Upper lobe of right lung (tissue), 1 donor: Measurements from ENCODE around the gene DHX40. TPM values are rescaled to one million over a fixed set of nuclear protein-coding genes. Genes with fewer than 3 reads are reported as not detected.
A peak's percentile ranks its signal among the peaks of the same experiment; 100 is the strongest.

Experiments
- ATAC-seq: fragments of 200-7000 bp; cut with Tn5 transposase; one replicate; pipeline ENCODE4 v1.9.1; 2020; ENCODE audit warnings: mild to moderate bottlenecking, moderate library complexity
- DNase-seq: peaks from one replicate; pipeline ENCODE4 v3.0.0-alpha.2; 2020
- H3K27ac ChIP-seq: fragments of 200-600 bp; one replicate; pipeline ENCODE4 v1.8.0; 2022
- H3K27me3 ChIP-seq: fragments of 200-600 bp; one replicate; pipeline ENCODE4 v1.8.0; 2022; ENCODE audit warnings: mild to moderate bottlenecking
- H3K36me3 ChIP-seq: fragments of 200-600 bp; one replicate; pipeline ENCODE4 v1.8.0; 2022
- H3K4me1 ChIP-seq: fragments of 200-600 bp; one replicate; pipeline ENCODE4 v1.8.0; 2022
- H3K4me3 ChIP-seq: fragments of 200-600 bp; one replicate; pipeline ENCODE4 v1.8.0; 2022; ENCODE audit warnings: mild to moderate bottlenecking
- H3K9me3 ChIP-seq: fragments of 200-600 bp; one replicate; pipeline ENCODE4 v1.8.0; 2022
- intact Hi-C: fragments of 100-400 bp; cut with DNase I; formaldehyde crosslinking; loops from one replicate; pipeline ENCODE4 v1.11.0; 2022
- total RNA-seq: library from RNA; stranded (reverse); fragmentation: NEBNext Ultra II Directional; extraction: Animal tissue kit (Norgen Biotek cat#: 25700); gene quantifications from one replicate; pipeline ENCODE4 v1.2.1, GENCODE V29; 2021
- TF ChIP-seq, protein P1 (sequence below): fragments of 200-600 bp; IDR thresholded peaks from one replicate; pipeline ENCODE4 v1.8.0; 2022; ENCODE audit warnings: antibody characterized with exemption
- donor health status: DM: no; HTN: yes; CAD: no; lungs with severe emphysema.

The DHX40 gene
- total RNA-seq, 1 donor from 2014 or later: 25.0 TPM

DNA sequence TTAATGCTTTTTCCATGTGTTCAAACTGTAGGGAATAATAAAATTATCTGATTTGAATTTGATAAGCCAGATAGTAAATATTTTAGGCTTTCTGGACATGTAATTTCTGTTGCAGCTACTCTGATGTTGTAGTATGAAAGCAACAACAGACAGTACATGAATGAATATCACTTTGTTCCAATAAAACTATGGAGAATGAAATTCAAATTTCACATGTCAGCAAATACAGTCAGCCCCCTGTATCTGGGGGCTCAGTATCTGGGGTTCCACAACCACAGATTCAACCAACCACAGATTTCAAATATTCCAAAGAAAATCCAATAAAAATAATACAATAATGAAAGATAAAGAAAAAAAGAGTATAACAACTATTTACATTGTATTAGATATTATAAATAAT is 46.1 kb downstream of the DHX40 start:
- intact Hi-C loops: no loop called here
- H3K9me3 ChIP-seq: no peaks in the 10 kb centered on the region
- H3K4me3 ChIP-seq: no peak overlapping the region
- TF ChIP-seq, protein P1, sequence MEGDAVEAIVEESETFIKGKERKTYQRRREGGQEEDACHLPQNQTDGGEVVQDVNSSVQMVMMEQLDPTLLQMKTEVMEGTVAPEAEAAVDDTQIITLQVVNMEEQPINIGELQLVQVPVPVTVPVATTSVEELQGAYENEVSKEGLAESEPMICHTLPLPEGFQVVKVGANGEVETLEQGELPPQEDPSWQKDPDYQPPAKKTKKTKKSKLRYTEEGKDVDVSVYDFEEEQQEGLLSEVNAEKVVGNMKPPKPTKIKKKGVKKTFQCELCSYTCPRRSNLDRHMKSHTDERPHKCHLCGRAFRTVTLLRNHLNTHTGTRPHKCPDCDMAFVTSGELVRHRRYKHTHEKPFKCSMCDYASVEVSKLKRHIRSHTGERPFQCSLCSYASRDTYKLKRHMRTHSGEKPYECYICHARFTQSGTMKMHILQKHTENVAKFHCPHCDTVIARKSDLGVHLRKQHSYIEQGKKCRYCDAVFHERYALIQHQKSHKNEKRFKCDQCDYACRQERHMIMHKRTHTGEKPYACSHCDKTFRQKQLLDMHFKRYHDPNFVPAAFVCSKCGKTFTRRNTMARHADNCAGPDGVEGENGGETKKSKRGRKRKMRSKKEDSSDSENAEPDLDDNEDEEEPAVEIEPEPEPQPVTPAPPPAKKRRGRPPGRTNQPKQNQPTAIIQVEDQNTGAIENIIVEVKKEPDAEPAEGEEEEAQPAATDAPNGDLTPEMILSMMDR: no peak
- no peak overlapping the region for H3K27ac ChIP-seq
- DNase-seq (no peak), ATAC-seq (no peak)
- H3K36me3 ChIP-seq: peaks cover 33% of the 10 kb centered on the region
- no peaks in the 10 kb centered on the region for H3K27me3 ChIP-seq
- H3K4me1 ChIP-seq: no peaks in the 10 kb centered on the region

DNA sequence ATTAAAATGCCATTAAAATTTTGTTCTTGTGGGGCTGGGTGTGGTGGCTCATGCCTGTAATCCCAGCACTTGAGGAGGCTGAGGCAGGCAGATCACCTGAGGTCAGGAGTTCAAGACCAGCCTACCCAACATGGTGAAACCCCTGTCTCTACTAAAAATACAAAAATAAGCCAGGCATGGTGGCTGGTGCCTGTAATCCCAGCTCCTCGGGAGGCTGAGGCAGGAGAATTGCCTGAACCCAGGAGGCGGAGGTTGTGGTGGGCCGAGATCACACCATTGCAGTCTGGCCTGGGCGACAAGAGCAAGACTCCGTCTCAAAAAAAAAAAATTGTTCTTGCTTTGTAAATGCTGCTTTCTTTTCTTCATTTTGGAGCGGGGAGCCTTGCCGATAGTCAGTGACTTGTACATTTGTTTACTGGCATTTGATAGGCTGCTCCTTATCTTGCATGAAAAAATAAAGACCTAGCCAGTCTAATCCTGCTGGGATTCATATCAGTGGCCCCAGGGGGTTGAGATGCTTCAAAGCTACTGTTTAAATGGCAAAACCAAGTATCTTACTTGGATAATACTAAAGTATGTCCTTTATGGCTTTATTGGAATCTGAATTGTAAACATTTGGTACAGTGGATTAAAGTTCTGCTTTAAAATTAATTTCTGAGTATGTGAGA is 51.0 kb downstream of the DHX40 start:
- intact Hi-C loops: no loop called here
- Histone ChIP-seq H3K4me1 (peaks cover 11% of the 10 kb centered on the region), H3K27me3 (no peaks in the 10 kb centered on the region), H3K36me3 (no peaks in the 10 kb centered on the region), H3K4me3 (no peak overlapping the region), H3K27ac (no peak overlapping the region), H3K9me3 (no peaks in the 10 kb centered on the region)
- ATAC-seq (no peak), DNase-seq (no peak)
- TF ChIP-seq, protein P1: no peak

DNA sequence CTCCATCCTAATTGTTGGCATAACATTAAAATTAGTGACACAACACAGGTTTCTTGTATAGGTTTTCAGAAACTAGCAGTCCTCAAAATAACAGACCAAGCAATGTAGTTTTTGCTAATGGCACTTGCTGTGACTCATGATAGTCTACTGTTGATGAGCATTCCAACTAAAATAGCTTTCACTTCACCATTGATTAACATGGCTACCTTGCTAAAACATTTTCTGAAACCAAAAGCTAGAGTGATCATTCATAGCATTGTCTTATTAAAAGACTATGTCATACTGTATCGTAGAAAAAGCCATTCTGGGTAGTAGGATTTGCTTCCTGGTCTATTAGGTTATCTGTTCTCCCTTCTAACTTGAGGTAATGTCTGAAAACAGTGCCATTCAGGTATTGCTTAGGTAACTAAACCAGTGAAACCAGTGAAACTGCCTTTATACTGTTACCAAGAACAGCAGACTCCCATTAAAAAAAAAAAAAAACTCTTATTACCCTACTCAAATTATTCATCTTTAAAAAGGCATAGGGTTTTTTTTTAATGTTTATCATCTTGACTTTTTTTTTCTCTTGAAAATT is 51.8 kb downstream of the DHX40 start:
- ATAC-seq (no peak), DNase-seq (no peak)
- Histone ChIP-seq H3K9me3 (no peaks in the 10 kb centered on the region), H3K27me3 (no peaks in the 10 kb centered on the region), H3K4me1 (peaks cover 20% of the 10 kb centered on the region), H3K27ac (no peak overlapping the region), H3K36me3 (no peaks in the 10 kb centered on the region), H3K4me3 (no peak overlapping the region)
- intact Hi-C loops: no loop called here
- TF ChIP-seq, protein P1: no peak

DNA sequence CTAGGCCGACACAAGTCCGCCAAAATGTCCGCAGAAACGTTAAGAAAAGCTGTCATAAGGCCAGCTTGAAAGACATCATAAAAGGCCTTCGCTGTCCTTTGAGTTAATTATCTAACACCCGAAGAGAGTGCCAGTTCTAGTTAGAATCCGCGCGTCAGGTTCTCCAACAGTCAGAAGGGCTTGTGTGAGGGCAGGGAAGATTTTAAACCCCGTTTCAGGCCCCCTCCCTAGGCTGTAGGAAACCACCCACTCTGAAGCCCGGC is 53.6 kb downstream of the DHX40 start:
- peak overlapping the region; percentile 86 for H3K4me3 ChIP-seq
- no peak for DNase-seq
- peak overlapping the region; percentile 96 for H3K27ac ChIP-seq
- no peaks in the 10 kb centered on the region for H3K27me3 ChIP-seq
- peaks cover 37% of the 10 kb centered on the region for H3K4me1 ChIP-seq
- no peaks in the 10 kb centered on the region for H3K36me3 ChIP-seq
- intact Hi-C loops: no loop called here
- ATAC-seq: no peak
- H3K9me3 ChIP-seq: no peaks in the 10 kb centered on the region
- TF ChIP-seq, protein P1: no peak

DNA sequence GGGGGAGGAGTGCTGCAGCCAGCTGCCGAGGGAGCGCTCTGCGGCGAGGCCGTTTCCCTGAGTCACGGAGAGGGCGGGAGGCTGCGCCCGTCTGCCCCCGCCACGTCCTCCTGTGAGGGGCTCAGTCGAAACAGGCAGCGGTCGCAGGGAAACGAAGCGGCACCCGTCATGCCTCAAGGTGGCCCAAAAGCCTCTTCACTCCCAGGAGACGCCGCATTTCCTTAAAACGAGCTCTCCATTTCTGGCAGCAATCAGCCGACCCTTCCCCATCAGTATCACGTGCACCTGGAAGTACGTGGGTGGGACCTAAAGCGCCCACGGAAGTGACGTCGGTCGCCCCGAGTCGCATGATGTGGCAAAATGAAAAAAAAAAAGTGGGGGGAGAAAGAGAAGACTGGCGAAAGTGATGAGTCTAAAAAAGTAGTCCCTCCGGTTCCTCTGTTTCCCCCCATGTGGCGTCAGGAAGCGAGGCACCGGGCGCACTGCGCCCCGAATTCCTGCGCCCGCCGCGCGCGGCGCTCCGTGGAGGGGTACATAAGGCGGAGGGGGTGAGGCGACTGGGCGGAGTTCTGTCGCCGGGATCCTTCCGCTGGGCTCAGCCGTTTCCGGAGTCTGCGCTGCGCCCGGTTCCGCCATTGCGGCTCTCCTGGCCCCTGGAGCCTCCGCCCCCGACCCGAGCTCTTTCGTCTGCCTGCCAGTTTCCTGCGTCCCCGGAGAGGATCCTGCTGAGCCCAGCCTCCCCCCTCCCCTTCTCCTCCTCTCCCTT is 54.1 kb downstream of the DHX40 start, which contains the start of gene CLTC:
CLTC (plus strand) TSS at position 598 of the 766 bp plus-strand sequence. CDS start 237 bp downstream, outside the sequence.
- Histone ChIP-seq H3K36me3 (no peaks in the 10 kb centered on the region), H3K9me3 (no peaks in the 10 kb centered on the region), H3K4me3 (peak within 1 kb of the TSS; percentile 86), H3K4me1 (peaks cover 41% of the 10 kb centered on the region), H3K27ac (peak within 1 kb of the TSS; percentile 96), H3K27me3 (no peaks in the 10 kb centered on the region)
- TF ChIP-seq, protein P1: no peak
- intact Hi-C loops: no loop called here
- peak; percentile 95 for ATAC-seq
- DNase-seq: peak; percentile 96
